ENCODE results near the gene WASHC2A.
"Not testable (repeated sequence)": the region's sequence is repeated elsewhere in the genome, so short reads cannot be mapped to it uniquely, and the experiment has no call there.

DNA sequence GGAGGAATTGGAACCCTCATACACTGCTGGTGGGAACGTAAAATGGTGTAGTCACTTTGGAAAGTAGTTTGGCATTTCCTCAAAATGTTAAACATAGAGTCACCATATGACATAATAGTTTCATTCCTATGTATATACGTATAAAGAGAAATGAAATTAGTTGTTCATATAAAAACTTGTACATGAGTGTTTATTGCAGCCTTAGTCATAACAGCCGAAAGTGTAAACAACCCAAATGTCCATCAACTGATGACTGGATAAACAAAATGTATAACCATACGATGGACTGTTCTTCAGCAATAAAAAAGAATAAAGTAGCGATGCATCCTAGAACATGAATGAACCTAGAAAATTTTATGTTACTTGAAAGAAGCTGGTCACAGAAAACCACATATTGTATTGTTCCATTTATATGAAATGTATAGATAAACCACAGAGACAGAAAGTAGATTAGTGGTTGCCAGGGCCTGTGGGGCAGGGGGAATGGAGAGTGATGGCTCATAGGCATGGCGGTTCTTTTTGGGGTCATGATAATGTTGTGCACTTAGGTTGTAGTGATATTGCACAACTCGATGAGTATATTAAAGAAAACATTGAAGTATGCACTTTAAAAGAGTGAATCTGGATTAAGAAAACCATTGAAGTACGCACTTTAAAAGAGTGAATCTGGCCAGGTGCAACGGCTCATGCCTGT is 44.8 kb downstream of the WASHC2A start:
- TF ChIP-seq, protein P1, sequence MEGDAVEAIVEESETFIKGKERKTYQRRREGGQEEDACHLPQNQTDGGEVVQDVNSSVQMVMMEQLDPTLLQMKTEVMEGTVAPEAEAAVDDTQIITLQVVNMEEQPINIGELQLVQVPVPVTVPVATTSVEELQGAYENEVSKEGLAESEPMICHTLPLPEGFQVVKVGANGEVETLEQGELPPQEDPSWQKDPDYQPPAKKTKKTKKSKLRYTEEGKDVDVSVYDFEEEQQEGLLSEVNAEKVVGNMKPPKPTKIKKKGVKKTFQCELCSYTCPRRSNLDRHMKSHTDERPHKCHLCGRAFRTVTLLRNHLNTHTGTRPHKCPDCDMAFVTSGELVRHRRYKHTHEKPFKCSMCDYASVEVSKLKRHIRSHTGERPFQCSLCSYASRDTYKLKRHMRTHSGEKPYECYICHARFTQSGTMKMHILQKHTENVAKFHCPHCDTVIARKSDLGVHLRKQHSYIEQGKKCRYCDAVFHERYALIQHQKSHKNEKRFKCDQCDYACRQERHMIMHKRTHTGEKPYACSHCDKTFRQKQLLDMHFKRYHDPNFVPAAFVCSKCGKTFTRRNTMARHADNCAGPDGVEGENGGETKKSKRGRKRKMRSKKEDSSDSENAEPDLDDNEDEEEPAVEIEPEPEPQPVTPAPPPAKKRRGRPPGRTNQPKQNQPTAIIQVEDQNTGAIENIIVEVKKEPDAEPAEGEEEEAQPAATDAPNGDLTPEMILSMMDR (conservative IDR thresholded peaks at IDR 0.05; ENCODE audit: low read depth, low read length) = not testable (repeated sequence)
- not testable (repeated sequence) for TF ChIP-seq POLR2A (IDR thresholded peaks at IDR 0.05; ENCODE audit: low read depth, low read length); SMC3 (IDR thresholded peaks at IDR 0.05; ENCODE audit: low read depth, low read length); RAD21 (IDR thresholded peaks at IDR 0.05; ENCODE audit: low read length); RFX5 (IDR thresholded peaks at IDR 0.05; ENCODE audit: low read depth, low read length); CEBPB (IDR thresholded peaks at IDR 0.05; ENCODE audit: low read depth, low read length); FOS (IDR thresholded peaks at IDR 0.05; ENCODE audit: low read depth, low read length); RCOR1 (IDR thresholded peaks at IDR 0.05; ENCODE audit: insufficient replicate concordance, low read length); NFE2L2 (IDR thresholded peaks at IDR 0.05; ENCODE audit: low read depth, low read length); MXI1 (IDR thresholded peaks at IDR 0.05; ENCODE audit: borderline replicate concordance, low read depth, low read length); MAFK (IDR thresholded peaks at IDR 0.05; ENCODE audit: low read depth, low read length); CHD1 (IDR thresholded peaks at IDR 0.05; ENCODE audit: low read depth, low read length)
- TF ChIP-seq, protein P2, sequence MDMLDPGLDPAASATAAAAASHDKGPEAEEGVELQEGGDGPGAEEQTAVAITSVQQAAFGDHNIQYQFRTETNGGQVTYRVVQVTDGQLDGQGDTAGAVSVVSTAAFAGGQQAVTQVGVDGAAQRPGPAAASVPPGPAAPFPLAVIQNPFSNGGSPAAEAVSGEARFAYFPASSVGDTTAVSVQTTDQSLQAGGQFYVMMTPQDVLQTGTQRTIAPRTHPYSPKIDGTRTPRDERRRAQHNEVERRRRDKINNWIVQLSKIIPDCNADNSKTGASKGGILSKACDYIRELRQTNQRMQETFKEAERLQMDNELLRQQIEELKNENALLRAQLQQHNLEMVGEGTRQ (IDR thresholded peaks at IDR 0.05; ENCODE audit: low read depth, low read length) = not testable (repeated sequence)
- TF ChIP-seq, protein P3, sequence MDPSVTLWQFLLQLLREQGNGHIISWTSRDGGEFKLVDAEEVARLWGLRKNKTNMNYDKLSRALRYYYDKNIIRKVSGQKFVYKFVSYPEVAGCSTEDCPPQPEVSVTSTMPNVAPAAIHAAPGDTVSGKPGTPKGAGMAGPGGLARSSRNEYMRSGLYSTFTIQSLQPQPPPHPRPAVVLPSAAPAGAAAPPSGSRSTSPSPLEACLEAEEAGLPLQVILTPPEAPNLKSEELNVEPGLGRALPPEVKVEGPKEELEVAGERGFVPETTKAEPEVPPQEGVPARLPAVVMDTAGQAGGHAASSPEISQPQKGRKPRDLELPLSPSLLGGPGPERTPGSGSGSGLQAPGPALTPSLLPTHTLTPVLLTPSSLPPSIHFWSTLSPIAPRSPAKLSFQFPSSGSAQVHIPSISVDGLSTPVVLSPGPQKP (IDR thresholded peaks at IDR 0.05; ENCODE audit: borderline replicate concordance, low read depth, low read length) = not testable (repeated sequence)
